HEK293 (cell line): Measurements from ENCODE around the gene ACVR1.

Source experiments
- CTCF ChIA-PET: fragments of 350-600 bp; formaldehyde crosslinking; extraction: SDS; loops from one replicate; lab custom pipeline; 2021; ENCODE audit warnings: antibody characterized with exemption; lab: Yijun Ruan, JAX
- POLR2A ChIA-PET: fragments of 300-600 bp; formaldehyde crosslinking; extraction: SDS; loops from one replicate; lab custom pipeline; 2020; ENCODE audit warnings: antibody characterized with exemption, inconsistent platforms; lab: Yijun Ruan, JAX
- H3K27ac ChIP-seq: fragments of 200-500 bp; sonication (Bioruptor generic); 2 replicates; pipeline ENCODE4 v1.5.1; 2014; ENCODE audit warnings: low read depth, low read length, control low read depth, inconsistent platforms; ENCODE audit errors: extremely low read depth
- H3K36me3 ChIP-seq, 2 experiments: fragments of 200-500 bp in 1 of 2; sonication (Bioruptor generic) in 1 of 2; 1 replicate in 1 of 2; 2 replicates in 1 of 2; pipeline ENCODE4 v1.5.1; 2014 to 2017; ENCODE audit warnings: inconsistent platforms in 2 of 2, low read length in 2 of 2; ENCODE audit not compliant: control insufficient read depth in 2 of 2, insufficient read depth in 1 of 2
- H3K4me1 ChIP-seq: fragments of 200-500 bp; sonication (Bioruptor generic); 2 replicates; pipeline ENCODE4 v1.5.1; 2014; ENCODE audit warnings: mild to moderate bottlenecking, low read length, inconsistent platforms; ENCODE audit not compliant: control insufficient read depth, insufficient read depth
- H3K4me3 ChIP-seq: 2 replicates; pipeline ENCODE4 v1.5.1; 2011; ENCODE audit warnings: low read depth, mild to moderate bottlenecking, control low read depth, low read length, moderate library complexity
- H3K9me3 ChIP-seq: fragments of 200-500 bp; sonication (Bioruptor generic); 2 replicates; pipeline ENCODE4 v1.5.1; 2014; ENCODE audit warnings: low read depth, low read length, inconsistent platforms; ENCODE audit not compliant: control insufficient read depth, insufficient read depth
- GLI2 ChIP-seq: fragments of 450-650 bp; formaldehyde crosslinking; IDR thresholded peaks from 2 replicates; pipeline ENCODE4; 2017; ENCODE audit warnings: missing biosample characterization, missing genetic modification characterization, low read depth, borderline replicate concordance
- GLIS1 ChIP-seq: fragments of 450-650 bp; formaldehyde crosslinking; IDR thresholded peaks from 2 replicates; pipeline ENCODE4 v1.5.1; 2016; ENCODE audit warnings: missing biosample characterization, missing genetic modification characterization
- KLF10 ChIP-seq: fragments of 450-650 bp; IDR thresholded peaks from 2 replicates; pipeline ENCODE4 v1.5.1; 2018; ENCODE audit warnings: missing biosample characterization, mild to moderate bottlenecking, missing genetic modification characterization
- OSR2 ChIP-seq: fragments of 450-650 bp; formaldehyde crosslinking; IDR thresholded peaks from 2 replicates; pipeline ENCODE4 v1.5.1; 2016; ENCODE audit warnings: missing biosample characterization, missing genetic modification characterization
- ZBTB20 ChIP-seq: fragments of 450-650 bp; formaldehyde crosslinking; IDR thresholded peaks from 2 replicates; pipeline ENCODE4 v1.5.1; 2016; ENCODE audit warnings: missing biosample characterization, missing genetic modification characterization
- ZNF2 ChIP-seq: fragments of 450-650 bp; formaldehyde crosslinking; IDR thresholded peaks from 2 replicates; pipeline ENCODE4 v1.5.1; 2016; ENCODE audit warnings: missing biosample characterization, missing genetic modification characterization
- ZNF292 ChIP-seq: fragments of 450-650 bp; formaldehyde crosslinking; IDR thresholded peaks from 2 replicates; pipeline ENCODE4 v1.5.1; 2016; ENCODE audit warnings: low read depth, missing biosample characterization, missing genetic modification characterization, borderline replicate concordance
- ZNF335 ChIP-seq: fragments of 450-650 bp; formaldehyde crosslinking; conservative IDR thresholded peaks from 2 replicates; pipeline ENCODE4 v1.5.1; 2016; ENCODE audit warnings: missing biosample characterization, missing genetic modification characterization
- ZNF501 ChIP-seq: fragments of 450-650 bp; formaldehyde crosslinking; IDR thresholded peaks from 2 replicates; pipeline ENCODE4 v1.5.1; 2016; ENCODE audit warnings: missing biosample characterization, missing genetic modification characterization
- ZNF514 ChIP-seq: fragments of 450-650 bp; formaldehyde crosslinking; IDR thresholded peaks from 2 replicates; pipeline ENCODE4 v1.5.1; 2016; ENCODE audit warnings: missing biosample characterization, missing genetic modification characterization
- ZNF558 ChIP-seq: fragments of 450-650 bp; formaldehyde crosslinking; IDR thresholded peaks from 2 replicates; pipeline ENCODE4 v1.5.1; 2016; ENCODE audit warnings: missing biosample characterization, missing genetic modification characterization
- ZNF747 ChIP-seq: fragments of 450-650 bp; formaldehyde crosslinking; IDR thresholded peaks from 2 replicates; pipeline ENCODE4 v1.5.1; 2016; ENCODE audit warnings: missing biosample characterization, missing genetic modification characterization
- ZNF76 ChIP-seq: fragments of 450-650 bp; formaldehyde crosslinking; IDR thresholded peaks from 2 replicates; pipeline ENCODE4; 2016; ENCODE audit warnings: low read depth, missing biosample characterization, missing genetic modification characterization, borderline replicate concordance
- ZNF776 ChIP-seq: fragments of 450-650 bp; formaldehyde crosslinking; IDR thresholded peaks from 2 replicates; pipeline ENCODE4 v1.5.0; 2017; ENCODE audit warnings: missing biosample characterization, missing genetic modification characterization, borderline replicate concordance
- ZNF791 ChIP-seq: fragments of 450-650 bp; formaldehyde crosslinking; IDR thresholded peaks from 2 replicates; pipeline ENCODE4 v1.5.1; 2016; ENCODE audit warnings: missing biosample characterization, missing genetic modification characterization
- ZNF843 ChIP-seq: fragments of 450-650 bp; formaldehyde crosslinking; IDR thresholded peaks from 2 replicates; pipeline ENCODE4 v1.5.1; 2016; ENCODE audit warnings: missing biosample characterization, missing genetic modification characterization
- TF ChIP-seq, protein P1 (sequence below): fragments of 450-650 bp; formaldehyde crosslinking; IDR thresholded peaks from 2 replicates; pipeline ENCODE4 v1.5.1; 2016; ENCODE audit warnings: missing biosample characterization, missing genetic modification characterization, borderline replicate concordance
- TF ChIP-seq, protein P2 (sequence below): fragments of 450-650 bp; formaldehyde crosslinking; optimal IDR thresholded peaks from 2 replicates; pipeline ENCODE3; 2016; ENCODE audit warnings: missing biosample characterization, mild to moderate bottlenecking, missing genetic modification characterization
- TF ChIP-seq, protein P3 (sequence below): fragments of 450-650 bp; formaldehyde crosslinking; IDR thresholded peaks from 2 replicates; pipeline ENCODE4 v1.5.1; 2016; ENCODE audit warnings: missing biosample characterization, missing genetic modification characterization

ACVR1 gene

DNA sequence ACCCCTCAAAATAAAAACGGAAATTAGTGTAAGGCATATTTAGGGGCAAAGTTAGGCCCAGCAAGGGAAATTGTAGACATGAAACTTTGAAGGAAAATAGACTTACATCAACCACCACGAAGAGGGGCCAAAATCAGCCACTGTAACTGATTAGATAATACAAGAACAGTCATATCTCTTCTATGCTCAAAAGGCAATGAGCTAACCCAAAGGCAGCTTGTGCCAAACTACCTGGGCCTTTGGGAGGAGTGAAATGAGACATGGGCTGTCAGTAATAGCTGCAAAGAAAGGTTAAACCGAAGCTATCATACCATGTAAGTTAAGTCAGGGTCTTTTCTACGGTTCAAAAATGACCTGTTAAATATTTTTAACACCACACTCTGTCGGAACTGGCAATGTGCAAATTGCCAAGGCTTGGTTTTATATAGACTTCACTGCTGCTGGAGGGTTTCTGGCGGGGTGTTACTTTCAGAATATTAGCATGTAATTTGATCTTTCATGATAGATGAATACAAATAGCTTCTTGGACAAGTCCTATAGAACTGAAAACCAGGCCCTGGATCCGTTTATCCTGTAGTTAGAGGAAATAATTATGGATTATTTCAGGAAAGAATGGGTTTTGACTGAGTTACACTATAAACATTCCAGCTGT lies 69.6 kb downstream of the ACVR1 start (continued):
- TF ChIP-seq, protein P1, sequence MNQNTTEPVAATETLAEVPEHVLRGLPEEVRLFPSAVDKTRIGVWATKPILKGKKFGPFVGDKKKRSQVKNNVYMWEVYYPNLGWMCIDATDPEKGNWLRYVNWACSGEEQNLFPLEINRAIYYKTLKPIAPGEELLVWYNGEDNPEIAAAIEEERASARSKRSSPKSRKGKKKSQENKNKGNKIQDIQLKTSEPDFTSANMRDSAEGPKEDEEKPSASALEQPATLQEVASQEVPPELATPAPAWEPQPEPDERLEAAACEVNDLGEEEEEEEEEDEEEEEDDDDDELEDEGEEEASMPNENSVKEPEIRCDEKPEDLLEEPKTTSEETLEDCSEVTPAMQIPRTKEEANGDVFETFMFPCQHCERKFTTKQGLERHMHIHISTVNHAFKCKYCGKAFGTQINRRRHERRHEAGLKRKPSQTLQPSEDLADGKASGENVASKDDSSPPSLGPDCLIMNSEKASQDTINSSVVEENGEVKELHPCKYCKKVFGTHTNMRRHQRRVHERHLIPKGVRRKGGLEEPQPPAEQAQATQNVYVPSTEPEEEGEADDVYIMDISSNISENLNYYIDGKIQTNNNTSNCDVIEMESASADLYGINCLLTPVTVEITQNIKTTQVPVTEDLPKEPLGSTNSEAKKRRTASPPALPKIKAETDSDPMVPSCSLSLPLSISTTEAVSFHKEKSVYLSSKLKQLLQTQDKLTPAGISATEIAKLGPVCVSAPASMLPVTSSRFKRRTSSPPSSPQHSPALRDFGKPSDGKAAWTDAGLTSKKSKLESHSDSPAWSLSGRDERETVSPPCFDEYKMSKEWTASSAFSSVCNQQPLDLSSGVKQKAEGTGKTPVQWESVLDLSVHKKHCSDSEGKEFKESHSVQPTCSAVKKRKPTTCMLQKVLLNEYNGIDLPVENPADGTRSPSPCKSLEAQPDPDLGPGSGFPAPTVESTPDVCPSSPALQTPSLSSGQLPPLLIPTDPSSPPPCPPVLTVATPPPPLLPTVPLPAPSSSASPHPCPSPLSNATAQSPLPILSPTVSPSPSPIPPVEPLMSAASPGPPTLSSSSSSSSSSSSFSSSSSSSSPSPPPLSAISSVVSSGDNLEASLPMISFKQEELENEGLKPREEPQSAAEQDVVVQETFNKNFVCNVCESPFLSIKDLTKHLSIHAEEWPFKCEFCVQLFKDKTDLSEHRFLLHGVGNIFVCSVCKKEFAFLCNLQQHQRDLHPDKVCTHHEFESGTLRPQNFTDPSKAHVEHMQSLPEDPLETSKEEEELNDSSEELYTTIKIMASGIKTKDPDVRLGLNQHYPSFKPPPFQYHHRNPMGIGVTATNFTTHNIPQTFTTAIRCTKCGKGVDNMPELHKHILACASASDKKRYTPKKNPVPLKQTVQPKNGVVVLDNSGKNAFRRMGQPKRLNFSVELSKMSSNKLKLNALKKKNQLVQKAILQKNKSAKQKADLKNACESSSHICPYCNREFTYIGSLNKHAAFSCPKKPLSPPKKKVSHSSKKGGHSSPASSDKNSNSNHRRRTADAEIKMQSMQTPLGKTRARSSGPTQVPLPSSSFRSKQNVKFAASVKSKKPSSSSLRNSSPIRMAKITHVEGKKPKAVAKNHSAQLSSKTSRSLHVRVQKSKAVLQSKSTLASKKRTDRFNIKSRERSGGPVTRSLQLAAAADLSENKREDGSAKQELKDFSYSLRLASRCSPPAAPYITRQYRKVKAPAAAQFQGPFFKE (tag by site-specific recombination) = no peak
- no peak for TF ChIP-seq GLIS1
- TF ChIP-seq ZNF843 = no peak

DNA sequence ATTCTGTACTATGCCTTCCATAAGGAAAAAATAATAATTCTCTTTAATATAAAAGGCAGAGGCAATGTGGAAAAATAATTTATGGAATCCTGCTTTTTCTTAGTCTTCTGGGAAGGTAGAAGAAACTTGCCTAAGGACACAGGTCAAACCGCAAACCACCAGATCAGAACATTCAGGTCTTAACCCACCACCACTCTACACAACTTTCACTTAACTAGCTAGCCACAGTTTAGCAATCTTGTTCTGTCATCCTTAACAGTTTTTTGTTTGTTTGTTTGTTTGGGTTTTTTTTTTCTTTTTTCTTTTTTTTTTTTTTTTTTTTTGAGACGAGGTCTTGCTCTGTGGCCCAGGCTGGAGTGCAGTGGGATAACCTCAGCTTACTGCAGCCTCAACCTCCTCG lies 70.6 kb downstream of the ACVR1 start:
- no peak overlapping the region for H3K27ac ChIP-seq
- POLR2A ChIA-PET = no interaction called here
- TF ChIP-seq ZNF514 (no peak), ZNF501 (no peak), KLF10 (tag by site-specific recombination) (no peak), ZNF776 (tag by site-specific recombination) (no peak), ZNF292 (tag by site-specific recombination) (no peak), ZNF76 (tag by site-specific recombination) (no peak), ZNF747 (no peak), ZNF558 (tag by site-specific recombination) (no peak), ZNF335 (tag by site-specific recombination) (no peak), OSR2 (tag by site-specific recombination) (no peak), ZNF2 (tag by site-specific recombination) (no peak), ZBTB20 (tag by site-specific recombination) (no peak), ZNF791 (tag by site-specific recombination) (no peak), GLI2 (no peak)
- TF ChIP-seq, protein P2, sequence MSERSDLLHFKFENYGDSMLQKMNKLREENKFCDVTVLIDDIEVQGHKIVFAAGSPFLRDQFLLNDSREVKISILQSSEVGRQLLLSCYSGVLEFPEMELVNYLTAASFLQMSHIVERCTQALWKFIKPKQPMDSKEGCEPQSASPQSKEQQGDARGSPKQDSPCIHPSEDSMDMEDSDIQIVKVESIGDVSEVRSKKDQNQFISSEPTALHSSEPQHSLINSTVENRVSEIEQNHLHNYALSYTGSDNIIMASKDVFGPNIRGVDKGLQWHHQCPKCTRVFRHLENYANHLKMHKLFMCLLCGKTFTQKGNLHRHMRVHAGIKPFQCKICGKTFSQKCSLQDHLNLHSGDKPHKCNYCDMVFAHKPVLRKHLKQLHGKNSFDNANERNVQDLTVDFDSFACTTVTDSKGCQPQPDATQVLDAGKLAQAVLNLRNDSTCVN = no peak
- TF ChIP-seq, protein P3, sequence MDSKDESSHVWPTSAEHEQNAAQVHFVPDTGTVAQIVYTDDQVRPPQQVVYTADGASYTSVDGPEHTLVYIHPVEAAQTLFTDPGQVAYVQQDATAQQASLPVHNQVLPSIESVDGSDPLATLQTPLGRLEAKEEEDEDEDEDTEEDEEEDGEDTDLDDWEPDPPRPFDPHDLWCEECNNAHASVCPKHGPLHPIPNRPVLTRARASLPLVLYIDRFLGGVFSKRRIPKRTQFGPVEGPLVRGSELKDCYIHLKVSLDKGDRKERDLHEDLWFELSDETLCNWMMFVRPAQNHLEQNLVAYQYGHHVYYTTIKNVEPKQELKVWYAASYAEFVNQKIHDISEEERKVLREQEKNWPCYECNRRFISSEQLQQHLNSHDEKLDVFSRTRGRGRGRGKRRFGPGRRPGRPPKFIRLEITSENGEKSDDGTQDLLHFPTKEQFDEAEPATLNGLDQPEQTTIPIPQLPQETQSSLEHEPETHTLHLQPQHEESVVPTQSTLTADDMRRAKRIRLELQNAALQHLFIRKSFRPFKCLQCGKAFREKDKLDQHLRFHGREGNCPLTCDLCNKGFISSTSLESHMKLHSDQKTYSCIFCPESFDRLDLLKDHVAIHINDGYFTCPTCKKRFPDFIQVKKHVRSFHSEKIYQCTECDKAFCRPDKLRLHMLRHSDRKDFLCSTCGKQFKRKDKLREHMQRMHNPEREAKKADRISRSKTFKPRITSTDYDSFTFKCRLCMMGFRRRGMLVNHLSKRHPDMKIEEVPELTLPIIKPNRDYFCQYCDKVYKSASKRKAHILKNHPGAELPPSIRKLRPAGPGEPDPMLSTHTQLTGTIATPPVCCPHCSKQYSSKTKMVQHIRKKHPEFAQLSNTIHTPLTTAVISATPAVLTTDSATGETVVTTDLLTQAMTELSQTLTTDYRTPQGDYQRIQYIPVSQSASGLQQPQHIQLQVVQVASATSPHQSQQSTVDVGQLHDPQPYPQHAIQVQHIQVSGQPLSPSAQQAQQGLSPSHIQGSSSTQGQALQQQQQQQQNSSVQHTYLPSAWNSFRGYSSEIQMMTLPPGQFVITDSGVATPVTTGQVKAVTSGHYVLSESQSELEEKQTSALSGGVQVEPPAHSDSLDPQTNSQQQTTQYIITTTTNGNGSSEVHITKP (tag by site-specific recombination) = no peak
- CTCF ChIA-PET = no interaction called here
- no peak overlapping the region for H3K4me3 ChIP-seq
- peaks cover 5% of the 10 kb centered on the region; the same call in 1 of the 2 replicates for H3K4me1 ChIP-seq
- no peaks in the 10 kb centered on the region for H3K36me3 ChIP-seq
- no peaks in the 10 kb centered on the region for H3K9me3 ChIP-seq
